HepG2 (cell line): ENCODE measurements around the gene CCDC38. TPM values are rescaled to one million over a fixed set of nuclear protein-coding genes. Genes with fewer than 3 reads are reported as not detected.

Experiments used
- ATAC-seq: fragments of 200-7000 bp; cut with Tn5 transposase; 3 replicates; pipeline ENCODE4 v1.9.1; 2020; ENCODE audit warnings: mild to moderate bottlenecking, moderate library complexity
- BruUV-seq: library from RNA; stranded (reverse); fragments of 400-500 nt; replicated peaks from 2 replicates; lab custom pipeline; 2021; lab: Mats Ljungman, UMichigan
- CTCF ChIA-PET: fragments of 300-600 bp; formaldehyde crosslinking; extraction: SDS; loops from one replicate; lab custom pipeline; 2021; ENCODE audit warnings: low total read pairs, inconsistent platforms, low intra/inter-chr PET ratio; lab: Yijun Ruan, JAX
- POLR2A ChIA-PET: fragments of 350-600 bp; sonication (Branson Sonifier 250); formaldehyde crosslinking; loops from one replicate; lab custom pipeline; 2020; ENCODE audit warnings: antibody characterized with exemption, inconsistent platforms; lab: Yijun Ruan, JAX
- DNase-seq: peaks from one replicate; pipeline ENCODE4 v3.0.0-alpha.2; 2015; ENCODE audit warnings: low spot score
- FAIRE-seq: peaks from 3 replicates; lab custom pipeline; 2011; peaks lifted over from hg19 to GRCh38; lab: Jason Lieb, UNC
- H2AFZ ChIP-seq: one replicate; pipeline ENCODE4 v1.6.1; 2011; ENCODE audit warnings: low read length, inconsistent platforms
- H3K27ac ChIP-seq: fragments of 300-600 bp; 3 replicates; pipeline ENCODE4 v1.8.0; 2011; ENCODE audit warnings: mixed run types, mild to moderate bottlenecking, mixed read lengths, low read length, inconsistent platforms; ENCODE audit not compliant: insufficient read depth; ENCODE audit errors: extremely low read length
- H3K27me3 ChIP-seq, 2 experiments: fragments of 200-600 bp in 1 of 2; 2 replicates in 1 of 2; 3 replicates in 1 of 2; pipeline versions ENCODE4 v1.6.0 to v1.8.0; 2011; ENCODE audit warnings: low read length in 2 of 2, mild to moderate bottlenecking in 2 of 2, moderate library complexity in 2 of 2, inconsistent platforms in 1 of 2; ENCODE audit not compliant: insufficient read depth in 2 of 2, control insufficient read depth in 1 of 2
- H3K36me3 ChIP-seq, 2 experiments: fragments of 200-600 bp in 1 of 2; replicated peaks in 1 of 2; 2 replicates in 1 of 2; 3 replicates in 1 of 2; pipeline versions ENCODE4 v1.5.1 to v1.8.0; 2011; ENCODE audit warnings: low read length in 2 of 2, inconsistent platforms in 1 of 2; ENCODE audit not compliant: insufficient read depth in 2 of 2, control insufficient read depth in 1 of 2
- H3K4me1 ChIP-seq: 2 replicates; pipeline ENCODE4 v1.5.1; 2012; ENCODE audit warnings: low read length, inconsistent platforms; ENCODE audit not compliant: insufficient read depth
- H3K4me2 ChIP-seq: 2 replicates; pipeline ENCODE4 v1.6.0; 2011; ENCODE audit warnings: low read depth, low read length, inconsistent platforms
- H3K4me3 ChIP-seq, 3 experiments: fragments of 200-600 bp in 1 of 3; sonication (generic), shearing (Covaris generic) in 1 of 3; replicated peaks in 1 of 3; 2 replicates each; pipeline ENCODE4 v1.5.1; 2011 to 2016; ENCODE audit warnings: low read length in 3 of 3, inconsistent platforms in 2 of 3, low read depth in 2 of 3, mild to moderate bottlenecking in 2 of 3, control low read depth in 1 of 3, mixed read lengths in 1 of 3; ENCODE audit not compliant: insufficient read depth in 1 of 3
- H3K79me2 ChIP-seq: one replicate; pipeline ENCODE4 v1.6.1; 2011; ENCODE audit warnings: low read length, inconsistent platforms; ENCODE audit not compliant: insufficient read depth
- H3K9ac ChIP-seq: 2 replicates; pipeline ENCODE4 v1.6.0; 2011; ENCODE audit warnings: mild to moderate bottlenecking, low read depth, low read length, inconsistent platforms; ENCODE audit not compliant: insufficient read depth
- H3K9me3 ChIP-seq: 2 replicates; pipeline ENCODE4 v1.5.1; 2012; ENCODE audit warnings: mild to moderate bottlenecking, low read length
- H4K20me1 ChIP-seq: 2 replicates; pipeline ENCODE4 v1.6.0; 2011; ENCODE audit warnings: inconsistent platforms, mild to moderate bottlenecking, low read length, moderate library complexity; ENCODE audit not compliant: insufficient read depth
- ATF7 ChIP-seq, 2 experiments: fragments of 450-650 bp in 1 of 2; sonication (generic) in 1 of 2; formaldehyde crosslinking in 1 of 2; IDR thresholded peaks; 2 replicates each; pipeline versions ENCODE4 v1.4.0 to v1.6.1; 2016 to 2020; ENCODE audit warnings: antibody characterized with exemption in 1 of 2, mild to moderate bottlenecking in 1 of 2, missing genetic modification reagents in 1 of 2
- GATAD2A ChIP-seq: IDR thresholded peaks from 2 replicates; pipeline ENCODE4 v1.6.1; 2016
- IRF2 ChIP-seq: IDR thresholded peaks from 2 replicates; pipeline ENCODE4 v1.6.1; 2018; ENCODE audit warnings: missing genetic modification reagents, missing compliant biosample characterization
- MBNL3 ChIP-seq: fragments of 250-450 bp; sonication (Bioruptor Pico); conservative IDR thresholded peaks from 2 replicates; pipeline ENCODE4 v1.8.0; 2022; ENCODE audit warnings: mild to moderate bottlenecking, inconsistent platforms
- ZNF331 ChIP-seq: sonication (generic); formaldehyde crosslinking; IDR thresholded peaks from 2 replicates; pipeline ENCODE4 v1.4.0; 2020; ENCODE audit warnings: missing genetic modification reagents
- ZNF501 ChIP-seq: sonication (generic); formaldehyde crosslinking; IDR thresholded peaks from 2 replicates; pipeline ENCODE4 v1.5.1; 2020; ENCODE audit warnings: mild to moderate bottlenecking, moderate library complexity, missing genetic modification reagents
- ZNF549 ChIP-seq: sonication (generic); formaldehyde crosslinking; IDR thresholded peaks from 2 replicates; pipeline ENCODE4 v1.5.0; 2020; ENCODE audit warnings: missing genetic modification reagents
- ZNF678 ChIP-seq: sonication (generic); formaldehyde crosslinking; IDR thresholded peaks from 2 replicates; pipeline ENCODE4 v1.4.0; 2020; ENCODE audit warnings: mild to moderate bottlenecking, missing genetic modification reagents
- ZNF816 ChIP-seq: sonication (generic); formaldehyde crosslinking; IDR thresholded peaks from 2 replicates; pipeline ENCODE4 v1.8.0; 2022; ENCODE audit warnings: missing genetic modification reagents, mild to moderate bottlenecking, borderline replicate concordance
- ZNF83 ChIP-seq: sonication (generic); formaldehyde crosslinking; IDR thresholded peaks from 2 replicates; pipeline ENCODE4 v1.4.0; 2020; ENCODE audit warnings: missing genetic modification reagents, mild to moderate bottlenecking, borderline replicate concordance
- WGBS: methylation state at CpG from one replicate; pipeline ENCODE4 v1.1.6; 2017; ENCODE audit warnings: low lambda C conversion rate; 5-methylcytosine and 5-hydroxymethylcytosine counted together
- in situ Hi-C: cut with HindIII; loops from 2 replicates; pipeline ENCODE4 v1.10.0; 2017; ENCODE audit warnings: low pct_unique_long_range_greater_than_20kb; ENCODE audit not compliant: extremely low pct_ligation_motif_present
- intact Hi-C: fragments of 100-400 bp; cut with micrococcal nuclease; formaldehyde crosslinking; loops from one replicate; pipeline ENCODE4 v1.10.0; 2022; ENCODE audit not compliant: unreplicated experiment
- polyA plus RNA-seq, 8 experiments: library from polyadenylated mRNA; depleted of rRNA in 3 of 8; stranded (reverse) in 7 of 8; unstranded in 1 of 8; fragments of >200 nt; fragmentation: Illumina TruSeq in 4 of 8; extraction: Trizol in 4 of 8; gene quantifications; 2 replicates each; pipeline versions ENCODE4 v1.2.1 to v1.2.3, GENCODE V29; 2011 to 2016; ENCODE audit warnings: low read depth in 4 of 8, missing spikeins in 1 of 8, mixed read lengths in 1 of 8; ENCODE audit not compliant: insufficient read depth in 1 of 8
- total RNA-seq, 5 experiments: library from RNA; depleted of rRNA; stranded (reverse); fragments of >200 nt; fragmentation: Illumina TruSeq; extraction: Trizol; gene quantifications; 2 replicates each; pipeline ENCODE4 v1.2.3, GENCODE V29; 2016; ENCODE audit warnings: low read depth in 1 of 5
- TF ChIP-seq, protein P1 (sequence below): IDR thresholded peaks from 2 replicates; pipeline ENCODE4 v1.6.1; 2012; ENCODE audit warnings: inconsistent platforms
- TF ChIP-seq, protein P2 (sequence below): sonication (generic); formaldehyde crosslinking; IDR thresholded peaks from 2 replicates; pipeline ENCODE4 v1.4.0; 2020; ENCODE audit warnings: missing genetic modification reagents

CCDC38 gene
- total and polyA plus RNA-seq, 2 of the 13 experiments (the other 11 are each of a cell fraction or from before 2014, with no cell fraction given): 0.24 to 0.32 TPM

DNA sequence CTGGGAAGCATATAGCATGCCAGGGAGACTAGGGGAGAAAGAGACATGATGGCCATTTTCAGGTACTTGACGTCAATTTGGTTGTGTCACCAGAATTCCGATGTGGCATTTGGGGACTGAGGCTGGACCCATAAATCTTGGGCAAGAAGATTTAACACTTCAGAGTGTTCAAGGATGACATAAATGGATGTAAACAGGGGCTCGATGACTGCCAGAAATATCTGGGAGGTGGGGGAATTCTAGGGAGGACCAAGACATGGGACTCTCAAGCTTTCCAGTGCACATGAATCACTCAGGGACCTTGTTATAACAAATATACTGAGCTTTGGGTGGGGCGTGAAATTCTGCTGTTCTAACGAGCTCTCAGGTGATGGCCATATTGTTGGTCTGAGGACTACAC lies 35.9 kb upstream of the CCDC38 start:
- Histone ChIP-seq H3K9me3 (no peaks in the 10 kb centered on the region), H3K4me3 (no peak overlapping the region), H3K27ac (no peak overlapping the region), H3K4me2 (no peak overlapping the region), H2AFZ (no peak overlapping the region), H3K36me3 (no peaks in the 10 kb centered on the region), H3K79me2 (no peaks in the 10 kb centered on the region), H3K27me3 (no peaks in the 10 kb centered on the region), H4K20me1 (no peaks in the 10 kb centered on the region), H3K4me1 (peaks cover 71% of the 10 kb centered on the region), H3K9ac (no peak overlapping the region)
- no peak for TF ChIP-seq GATAD2A (CRISPR knock-in tag)
- TF ChIP-seq ZNF331 (CRISPR knock-in tag): 0 out of 2 replicates have a peak, but pooled peaks have one; percentile 7
- TF ChIP-seq ZNF549: no peak
- TF ChIP-seq MBNL3: no peak
- TF ChIP-seq, protein P1, sequence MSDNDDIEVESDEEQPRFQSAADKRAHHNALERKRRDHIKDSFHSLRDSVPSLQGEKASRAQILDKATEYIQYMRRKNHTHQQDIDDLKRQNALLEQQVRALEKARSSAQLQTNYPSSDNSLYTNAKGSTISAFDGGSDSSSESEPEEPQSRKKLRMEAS: no peak
- TF ChIP-seq, protein P2, sequence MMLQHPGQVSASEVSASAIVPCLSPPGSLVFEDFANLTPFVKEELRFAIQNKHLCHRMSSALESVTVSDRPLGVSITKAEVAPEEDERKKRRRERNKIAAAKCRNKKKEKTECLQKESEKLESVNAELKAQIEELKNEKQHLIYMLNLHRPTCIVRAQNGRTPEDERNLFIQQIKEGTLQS (CRISPR knock-in tag): no peak
- TF ChIP-seq ZNF678 (CRISPR knock-in tag): no peak
- no peak for TF ChIP-seq ATF7 (IDR thresholded peaks at IDR 0.05)
- no peak for TF ChIP-seq ATF7 (CRISPR knock-in tag; IDR thresholded peaks at IDR 0.05)
- no peak for TF ChIP-seq ZNF83 (CRISPR knock-in tag)
- TF ChIP-seq ZNF816 (CRISPR knock-in tag): no peak
- 0 out of 2 replicates have a peak, but pooled peaks have one; percentile 21 for TF ChIP-seq ZNF501 (CRISPR knock-in tag)
- no peak for TF ChIP-seq IRF2
- no peak for FAIRE-seq
- no peak for ATAC-seq
- DNase-seq: no peak
- BruUV-seq: no TSS peak
- in situ Hi-C loops (loop anchor here (25.0 kb wide), 1 partner anchor 391 kb away; no protein-coding TSS in a partner anchor), intact Hi-C loops (no loop called here)
- POLR2A ChIA-PET: interaction anchor here (1.7 to 7.0 kb wide), 5 partner anchors 12 to 36 kb away, joined by 6 to 92 read pairs (median 10); partner anchors contain the start of genes AMDHD1, CCDC38 and HAL
- WGBS: 96% methylated on average over 4 of the region's 5 CpGs
- CTCF ChIA-PET: no interaction called here
